CD1c-positive myeloid dendritic cell (primary cell): Measurements from ENCODE around the gene FAM13C.
"Not testable (repeated sequence)": the region's sequence is repeated elsewhere in the genome, so short reads cannot be mapped to it uniquely, and the experiment has no call there.

Experiments used
- DNase-seq: peaks from one replicate; pipeline ENCODE4 v3.0.0-alpha.2; 2016; ENCODE audit errors: extremely low spot score

FAM13C gene

GRCh38 chr10:59279476-59279875, 82.9 kb downstream of the FAM13C start:
- no peak for DNase-seq

GRCh38 chr10:59276919-59277318, 85.4 kb downstream of the FAM13C start:
- DNase-seq = no peak

GRCh38 chr10:59276133-59276532, 86.2 kb downstream of the FAM13C start:
- no peak for DNase-seq

GRCh38 chr10:59273445-59273844, 88.9 kb downstream of the FAM13C start:
- no peak for DNase-seq

GRCh38 chr10:59272061-59272460, 90.3 kb downstream of the FAM13C start:
- DNase-seq = no peak

- DNase-seq = no peak
Measured at GRCh38 chr10:59271160-59271559, 91.2 kb downstream of the FAM13C start.

- DNase-seq = no peak
Measured at GRCh38 chr10:59270492-59270891, 91.9 kb downstream of the FAM13C start.

GRCh38 chr10:59269651-59270050, 92.7 kb downstream of the FAM13C start:
- no peak for DNase-seq

- no peak for DNase-seq
Measured at GRCh38 chr10:59268460-59268859, 93.9 kb downstream of the FAM13C start.

GRCh38 chr10:59266321-59266720, 96.0 kb downstream of the FAM13C start:
- DNase-seq = no peak

GRCh38 chr10:59265141-59265540, 97.2 kb downstream of the FAM13C start:
- DNase-seq = no peak

- DNase-seq = no peak
Measured at GRCh38 chr10:59258890-59259289, 103.5 kb downstream of the FAM13C start.

GRCh38 chr10:59257224-59257623, 105.1 kb downstream of the FAM13C start:
- no peak for DNase-seq

- DNase-seq = no peak
Measured at GRCh38 chr10:59255463-59255862, 106.9 kb downstream of the FAM13C start.

- no peak for DNase-seq
Measured at GRCh38 chr10:59252491-59252890, 109.9 kb downstream of the FAM13C start.

GRCh38 chr10:59245686-59246085, 116.7 kb downstream of the FAM13C start:
- peak; percentile 9 for DNase-seq

- DNase-seq = no peak
Measured at GRCh38 chr10:59244871-59245270, 117.5 kb downstream of the FAM13C start.

- no peak for DNase-seq
Measured at GRCh38 chr10:59243611-59244195, 118.6 kb downstream of the FAM13C start.

- no peak for DNase-seq
Measured at GRCh38 chr10:59242991-59243390, 119.4 kb downstream of the FAM13C start.

GRCh38 chr10:59242057-59242456, 120.3 kb downstream of the FAM13C start:
- DNase-seq = no peak

GRCh38 chr10:59240582-59241183, 121.7 kb downstream of the FAM13C start:
- peak; percentile 52 for DNase-seq

- DNase-seq = not testable (repeated sequence)
Measured at GRCh38 chr10:59239108-59239507, 123.2 kb downstream of the FAM13C start.

GRCh38 chr10:59237775-59238174, 124.6 kb downstream of the FAM13C start:
- no peak for DNase-seq
